Bone marrow (tissue), 2 donors: ENCODE measurements around the gene ATP5PB.
A peak's percentile ranks its signal among the peaks of the same experiment; 100 is the strongest.

Source experiments
- DNase-seq, 2 donors: peaks; one replicate each; lab custom pipeline; 2025; lab: John Stamatoyannopoulos, UW

Gene ATP5PB

DNA sequence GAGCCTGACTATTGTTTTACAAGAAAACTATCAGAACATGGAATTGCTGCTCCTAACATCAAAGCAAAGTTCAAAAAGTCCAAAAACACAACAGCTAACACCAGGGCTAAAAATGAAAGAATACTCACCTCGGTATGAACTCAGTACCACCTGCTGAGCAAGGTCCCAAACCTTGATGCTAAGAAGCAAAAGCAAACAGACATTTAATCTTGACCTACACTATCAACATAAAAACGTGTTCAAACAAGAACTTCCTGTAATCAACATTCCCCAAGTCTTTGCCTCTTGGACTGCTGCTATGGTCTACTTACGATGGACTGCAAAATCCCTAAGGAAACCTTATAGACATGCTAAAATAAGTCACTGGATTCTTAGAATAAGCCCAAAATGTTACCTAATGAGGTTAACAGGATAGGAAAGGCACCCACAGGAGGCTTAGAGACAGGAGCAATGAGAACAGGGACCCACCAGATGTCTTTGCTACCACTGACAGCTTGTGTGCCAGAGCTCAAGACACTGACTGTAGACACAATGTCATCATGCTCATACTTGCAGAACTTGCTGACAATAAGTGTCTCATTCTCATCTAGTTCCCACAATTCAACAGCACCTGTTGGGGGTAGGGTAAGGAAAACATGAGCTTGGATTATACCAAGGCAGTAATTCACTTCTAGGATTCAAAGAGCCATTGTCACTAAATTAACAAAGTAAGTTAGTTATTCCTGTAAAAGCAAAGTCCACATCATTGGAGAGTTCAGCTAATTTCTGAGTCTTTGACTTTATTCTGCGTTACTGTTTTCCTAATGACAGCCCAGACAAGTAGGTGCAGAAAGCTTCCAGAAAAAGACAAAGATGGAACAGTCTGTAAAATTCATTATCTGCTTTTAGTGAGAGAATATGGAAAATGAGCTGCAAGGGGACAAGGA lies 2.0 kb upstream of the ATP5PB start:
- DNase-seq: no peak

DNA sequence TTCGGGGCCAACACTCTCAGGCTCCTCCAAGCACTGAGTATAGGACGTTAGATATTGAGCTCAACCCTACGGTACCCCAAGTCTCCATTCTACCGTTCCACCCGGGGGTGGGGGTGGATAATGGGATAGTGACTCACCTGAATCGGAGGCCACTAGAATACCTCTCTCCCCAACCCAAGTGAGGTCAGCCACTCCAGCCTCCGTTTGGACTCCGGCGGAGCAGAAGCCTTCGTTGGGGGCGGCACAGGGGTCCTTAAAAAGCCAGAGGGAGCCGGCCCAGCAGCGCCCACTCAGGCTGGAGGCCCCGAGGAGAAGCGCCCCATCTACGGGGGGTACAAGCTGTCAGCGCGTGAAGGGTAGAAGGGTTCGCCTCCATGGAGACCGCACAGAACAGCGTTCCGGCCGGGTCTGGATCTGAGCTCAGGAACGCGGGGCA lies 764 bp upstream of the ATP5PB start:
- DNase-seq: peak in 1 of 2 donors; percentile 22

DNA sequence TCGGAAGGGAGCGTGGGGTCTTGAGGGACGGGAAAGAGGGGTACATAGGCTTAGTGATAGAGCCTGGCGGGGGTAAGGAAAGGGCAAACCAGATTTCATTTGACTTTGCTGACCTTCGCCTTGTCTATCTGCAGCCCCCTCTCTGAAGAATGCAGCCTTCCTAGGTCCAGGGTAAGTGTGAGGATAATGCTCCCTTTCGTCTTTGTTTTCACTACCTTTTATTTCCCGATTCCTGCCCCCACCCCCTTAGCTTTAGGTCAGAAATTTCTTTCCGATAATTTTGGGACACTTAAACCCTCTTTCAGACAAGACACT lies 396 bp downstream of the ATP5PB start:
- DNase-seq: no peak

DNA sequence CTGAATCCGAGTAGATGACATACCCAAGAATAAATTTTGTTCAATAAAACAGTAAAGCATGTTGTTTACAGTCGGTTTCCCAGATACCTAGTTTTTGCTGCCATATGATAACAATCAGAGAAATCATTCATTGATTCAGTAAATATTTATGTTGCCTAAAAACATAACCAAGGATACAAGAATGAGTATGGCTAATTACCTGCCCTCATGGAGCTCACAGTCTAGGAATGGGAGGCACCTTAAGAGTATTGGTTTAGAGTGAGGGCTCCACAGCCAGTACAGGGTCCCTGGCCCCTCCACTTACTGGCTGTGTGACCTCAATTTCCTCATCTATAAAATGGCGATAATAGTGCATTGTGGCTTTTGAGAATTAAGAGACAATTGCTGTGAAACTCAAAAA lies 921 bp downstream of the ATP5PB start:
- no peak for DNase-seq

DNA sequence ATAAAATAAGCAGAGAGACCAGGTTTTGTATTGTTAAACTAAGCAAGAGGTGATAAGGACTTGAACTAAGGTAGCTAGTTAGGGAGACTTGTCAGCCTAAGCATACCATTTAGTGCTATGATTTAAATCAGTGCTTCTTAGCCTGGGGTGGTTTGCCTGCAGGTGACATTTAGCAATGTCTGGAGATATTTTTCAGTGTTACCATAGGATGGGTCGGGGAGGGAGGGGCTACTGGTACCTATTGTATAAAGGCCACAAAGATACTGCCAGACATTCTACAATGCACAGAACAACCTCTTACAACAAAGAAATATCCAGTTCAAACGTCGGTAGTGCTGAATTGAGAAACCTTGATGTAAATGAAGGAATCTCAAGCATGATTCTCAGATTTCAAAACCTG lies 3.3 kb downstream of the ATP5PB start:
- no peak for DNase-seq

DNA sequence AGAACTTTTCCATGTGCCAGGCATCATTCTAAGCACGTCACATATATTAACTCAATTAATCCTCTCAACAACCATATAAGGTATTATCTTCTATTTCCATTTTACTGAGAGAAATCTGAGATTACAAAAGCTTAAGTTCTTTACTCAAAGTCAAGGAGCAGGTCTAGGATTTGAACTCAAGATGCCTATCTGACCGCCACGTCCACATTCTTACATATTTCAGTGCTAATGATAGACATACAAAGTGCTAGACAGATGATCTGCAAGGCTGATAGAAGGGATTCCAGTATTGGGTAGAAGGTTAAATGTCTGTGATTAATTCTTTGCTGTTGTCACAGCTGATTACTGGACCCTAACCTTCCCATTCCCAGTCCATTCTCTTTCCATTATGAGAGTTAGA lies 4.4 kb downstream of the ATP5PB start:
- no peak for DNase-seq

DNA sequence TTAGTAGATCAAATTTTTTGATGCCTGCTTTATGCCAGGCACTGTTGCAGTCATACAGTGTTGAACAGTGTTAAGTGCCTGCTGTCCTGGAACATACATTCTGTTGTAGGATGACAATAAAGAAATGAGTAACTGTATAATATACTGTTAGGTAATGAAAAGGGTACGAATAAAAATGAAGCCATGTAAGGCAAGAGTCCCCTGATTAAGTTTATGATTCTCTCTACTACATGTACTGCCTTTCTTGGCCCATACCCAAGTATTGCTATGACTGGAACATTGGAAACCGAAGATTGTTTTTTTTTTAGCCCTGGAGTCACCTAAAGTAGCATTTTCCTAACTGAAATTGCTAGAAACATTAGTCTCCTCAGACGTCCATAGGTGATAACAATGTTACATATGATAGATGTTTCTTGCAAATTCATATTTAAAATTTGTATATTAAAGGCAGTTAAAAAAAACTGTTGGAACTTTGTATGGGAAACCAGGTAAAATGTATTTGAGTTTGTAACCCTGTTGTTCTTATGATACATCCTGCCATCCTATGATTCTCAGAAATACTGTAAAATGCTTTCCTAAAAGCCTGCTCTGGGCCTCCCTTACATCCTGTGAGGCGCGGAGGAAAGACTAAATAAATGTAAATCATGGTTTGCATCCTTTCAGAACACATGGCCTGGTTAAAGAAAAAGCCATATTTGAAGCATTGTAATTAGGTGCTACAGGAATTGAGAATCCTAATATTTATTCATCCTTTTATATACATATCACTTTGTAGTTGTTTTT lies 5.8 kb downstream of the ATP5PB start:
- DNase-seq: no peak

DNA sequence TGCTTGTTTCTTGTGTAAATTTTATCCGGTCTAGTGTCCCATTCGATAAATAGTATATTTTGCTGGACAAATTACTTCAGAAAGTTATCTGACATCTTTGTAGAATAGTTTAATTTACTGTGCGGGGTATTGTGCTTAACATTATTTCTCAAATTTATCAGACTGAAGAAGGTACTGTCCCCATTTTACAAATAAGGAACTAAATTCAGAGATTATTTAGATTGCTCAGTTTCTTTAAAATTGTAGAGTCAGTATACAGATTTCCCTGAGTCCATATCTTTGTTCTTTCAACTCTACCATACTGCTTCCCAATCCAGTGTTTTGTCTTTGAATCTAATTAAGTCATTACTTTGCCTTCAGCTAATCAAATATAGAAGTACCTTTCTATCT lies 6.4 kb downstream of the ATP5PB start:
- DNase-seq: no peak

DNA sequence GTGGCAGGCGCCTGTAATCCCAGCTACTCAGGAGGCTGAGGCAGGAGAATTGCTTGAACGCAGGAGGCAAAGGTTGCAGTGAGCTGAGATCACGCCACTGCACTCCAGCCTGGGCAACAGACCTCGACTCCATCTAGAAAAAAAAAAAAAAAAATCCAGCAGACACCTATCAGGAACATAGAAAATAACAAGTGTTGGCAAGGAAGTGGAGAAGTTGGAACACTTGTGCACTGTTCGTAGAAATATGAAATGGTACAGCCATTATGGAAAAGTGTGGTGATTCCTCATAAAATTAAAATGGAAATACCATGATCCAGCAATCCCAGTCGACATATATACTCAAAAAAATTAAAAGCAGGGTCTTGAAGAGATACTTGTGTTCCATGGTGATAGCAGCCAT lies 12.5 kb downstream of the ATP5PB start:
- DNase-seq: no peak

DNA sequence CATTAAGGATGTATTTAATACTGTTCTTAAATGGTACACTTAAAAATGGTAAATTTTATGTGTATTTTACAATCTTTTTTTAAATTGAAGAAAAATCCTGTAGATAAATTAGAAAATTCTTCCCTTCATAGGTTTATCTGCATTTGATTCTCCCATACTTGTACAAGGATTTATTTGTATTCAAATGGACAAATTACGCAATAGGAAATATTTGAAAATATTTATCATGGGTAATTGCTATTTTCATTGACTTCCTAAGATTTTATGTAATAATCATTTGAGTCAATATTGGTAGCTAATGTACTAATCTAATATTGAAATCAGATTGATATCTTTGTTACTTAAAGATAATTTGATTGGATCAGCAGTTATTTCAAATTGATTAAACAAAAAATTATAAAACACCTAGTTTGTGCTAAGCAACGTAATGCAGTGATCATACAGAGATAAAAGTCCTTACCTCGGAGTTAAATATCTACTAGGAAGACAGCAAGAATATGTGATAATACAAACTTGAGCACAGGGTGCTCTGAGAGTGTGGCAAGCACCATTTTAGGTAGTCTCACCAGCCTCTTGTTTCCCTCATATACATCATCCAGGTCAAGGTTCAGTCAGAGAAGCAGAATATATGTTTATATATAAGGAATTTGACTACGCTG lies 13.2 kb downstream of the ATP5PB start:
- no peak for DNase-seq

DNA sequence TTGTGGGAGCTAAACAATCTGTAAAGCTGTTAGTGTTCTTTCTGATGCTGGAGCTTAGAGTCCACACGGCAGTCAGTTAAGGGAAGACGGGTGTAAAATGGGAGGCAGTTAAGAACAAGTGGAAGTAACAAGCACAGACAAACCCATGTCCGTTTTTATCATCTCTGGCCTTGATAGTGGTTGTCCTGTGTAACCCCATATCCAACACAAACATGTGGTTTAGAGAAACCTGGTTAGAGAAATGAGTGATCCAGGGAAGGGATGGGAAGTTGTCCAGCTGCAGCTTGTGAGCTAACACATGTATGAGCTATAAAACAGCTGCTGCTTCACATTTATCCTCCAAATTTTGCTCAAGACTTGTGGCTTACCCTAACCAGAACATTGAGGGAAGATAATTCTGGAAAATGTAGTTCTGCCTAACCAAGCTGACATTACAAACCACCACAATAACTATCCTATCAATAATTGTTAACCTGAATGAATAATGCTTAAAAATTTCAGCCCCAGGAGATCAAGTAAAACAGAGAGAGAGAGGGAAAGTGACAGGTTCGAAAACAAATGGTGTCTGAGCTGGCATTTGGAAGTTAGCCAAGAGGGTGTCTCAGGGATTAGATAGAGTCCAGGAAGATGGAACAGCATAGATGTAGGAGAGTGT lies 13.9 kb downstream of the ATP5PB start:
- no peak for DNase-seq

DNA sequence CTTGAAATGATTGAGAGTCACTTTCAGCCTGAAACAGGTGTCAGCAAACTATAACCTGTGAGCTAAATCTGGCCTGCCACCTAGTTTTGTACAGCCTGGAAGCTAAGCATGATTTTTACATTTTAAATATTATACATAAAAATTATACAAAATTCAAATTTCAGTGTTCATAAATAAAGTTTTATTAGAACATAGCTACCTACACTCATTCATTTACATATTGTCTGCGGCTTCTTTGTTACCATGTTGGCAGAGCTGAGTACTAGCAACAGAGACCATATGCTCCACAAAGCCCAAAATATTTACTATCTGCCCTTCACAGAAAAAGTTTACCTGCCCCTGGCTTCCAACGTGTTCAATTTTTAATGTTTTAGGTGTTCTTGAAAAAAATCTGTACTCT lies 16.5 kb downstream of the ATP5PB start:
- DNase-seq: no peak

DNA sequence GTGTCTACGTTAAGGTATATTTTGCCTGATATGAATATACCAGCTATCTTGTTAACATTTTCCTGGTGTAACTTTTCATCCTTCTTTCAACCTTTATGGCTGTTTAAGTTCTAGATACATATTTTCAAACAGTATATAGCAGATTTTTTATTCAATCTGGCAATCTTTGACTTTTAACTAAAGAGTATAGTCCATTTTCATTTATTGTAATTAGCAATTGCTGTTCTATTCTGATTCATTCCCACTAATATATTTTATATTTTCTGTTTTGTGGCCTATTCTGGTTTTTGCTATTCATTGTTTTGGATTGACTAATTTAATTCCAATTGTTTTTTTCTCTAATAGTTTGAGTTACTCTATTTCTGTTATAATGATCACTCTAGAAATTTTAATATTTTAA lies 17.2 kb downstream of the ATP5PB start:
- no peak for DNase-seq

DNA sequence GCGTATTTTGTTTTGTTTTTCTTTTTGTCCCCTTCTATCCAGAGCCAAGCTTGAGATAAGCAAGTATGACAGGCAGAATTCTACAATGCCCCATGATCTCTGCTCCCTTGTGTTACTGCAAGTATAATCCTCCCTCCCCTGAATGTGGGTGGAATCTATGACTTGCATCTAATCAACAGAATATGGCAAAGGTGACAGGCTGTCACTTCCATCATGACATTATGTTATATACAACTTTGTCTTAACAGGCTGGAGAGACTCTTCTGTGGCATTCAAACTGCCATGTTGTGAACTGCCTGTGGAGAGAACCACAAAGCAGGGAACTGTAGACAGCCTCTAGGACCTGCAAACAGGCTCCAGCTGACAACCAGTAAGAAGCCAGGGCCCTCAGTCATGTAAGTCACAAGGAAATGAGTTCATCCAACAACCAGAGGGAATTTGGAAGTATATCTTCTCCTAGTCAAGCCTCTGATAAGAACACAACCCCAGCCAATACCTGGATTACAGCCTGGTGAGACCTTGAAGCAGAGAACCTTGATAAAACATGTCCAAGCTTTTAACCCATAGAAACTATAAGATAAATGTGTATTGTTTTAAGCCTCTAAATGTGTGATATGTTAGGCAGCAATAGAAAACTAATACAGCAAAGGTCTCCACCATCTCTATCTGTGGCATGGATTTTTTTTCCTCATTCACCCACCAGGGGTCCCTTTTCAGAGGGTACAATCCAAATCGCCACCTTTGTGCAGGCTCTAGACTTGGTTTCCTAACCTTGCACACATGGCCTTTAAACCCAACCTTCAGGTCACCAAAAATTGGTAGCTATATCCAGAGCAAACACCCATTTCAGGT lies 18.8 kb downstream of the ATP5PB start:
- no peak for DNase-seq

DNA sequence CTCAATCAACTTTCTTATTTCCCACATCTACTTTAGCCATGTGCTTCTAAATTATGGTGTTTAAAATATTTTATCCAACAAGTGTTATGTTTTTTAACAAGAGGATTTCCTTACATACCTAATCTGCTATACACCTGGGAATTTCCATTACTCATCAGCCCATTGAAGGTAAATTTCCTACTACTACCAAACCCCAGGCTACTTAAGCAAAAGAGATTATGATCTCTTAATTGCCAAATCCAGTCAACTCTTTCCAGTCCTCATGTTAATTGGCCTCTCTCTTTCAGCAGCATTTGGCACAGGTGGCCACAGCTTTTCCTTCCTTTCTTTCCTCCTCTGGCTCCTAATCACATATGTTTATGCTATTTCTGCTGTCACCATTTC lies 19.4 kb downstream of the ATP5PB start:
- no peak for DNase-seq

DNA sequence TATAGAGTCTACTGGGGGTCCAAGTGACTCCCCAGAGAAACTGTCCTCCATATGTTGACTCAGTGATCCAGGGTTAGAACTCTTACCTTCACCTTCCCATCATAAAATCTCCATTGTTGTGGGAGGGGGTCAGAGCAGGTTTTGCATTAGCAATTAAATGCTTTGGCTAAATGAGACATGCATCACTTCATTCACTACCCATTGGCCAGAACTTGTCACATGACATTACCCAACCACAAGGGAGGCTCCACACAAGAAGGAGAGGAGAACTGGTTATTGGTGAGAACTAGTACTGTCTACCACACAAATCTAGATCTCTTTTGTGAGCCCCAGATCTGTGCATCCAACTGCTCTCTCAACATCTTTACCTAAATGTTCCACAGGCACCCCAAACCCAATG lies 20.3 kb downstream of the ATP5PB start:
- DNase-seq: no peak

DNA sequence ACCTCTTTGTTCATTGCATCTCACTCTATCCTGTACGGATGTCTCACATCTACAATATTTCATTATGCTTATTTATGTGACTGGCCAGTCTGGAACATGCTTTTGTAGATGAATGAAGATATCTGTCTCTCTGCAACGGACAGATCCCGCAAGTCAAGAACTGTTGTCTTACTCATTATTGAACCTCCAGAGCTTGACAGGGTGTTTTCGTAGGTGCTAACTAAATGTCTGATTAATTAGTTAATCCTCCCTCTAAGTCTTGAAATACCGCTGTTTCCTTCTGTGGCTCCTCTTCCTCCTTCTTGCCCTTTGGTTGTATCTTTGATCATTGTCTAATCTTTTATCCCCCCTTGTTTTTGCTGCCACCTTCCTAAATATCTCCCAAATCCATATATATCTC lies 21.3 kb downstream of the ATP5PB start:
- DNase-seq: no peak

DNA sequence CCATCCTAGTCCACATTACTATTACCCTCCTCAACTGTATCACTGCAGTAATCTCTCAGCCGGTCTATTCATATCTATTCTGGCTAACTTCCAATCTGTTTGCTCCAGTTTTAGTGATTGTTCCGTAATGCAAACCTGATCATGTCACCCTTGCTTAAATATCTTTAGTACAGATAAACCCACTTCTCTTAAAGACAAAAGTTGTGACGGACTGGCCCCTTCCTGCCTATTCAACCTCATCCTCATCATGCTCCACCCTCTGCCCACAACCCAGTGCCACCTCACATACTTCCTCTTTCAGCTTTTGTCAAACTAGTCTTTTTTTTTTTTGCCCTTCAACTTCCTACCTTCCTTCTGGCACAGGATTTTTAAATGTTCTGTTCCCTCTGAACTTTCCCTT lies 21.7 kb downstream of the ATP5PB start:
- DNase-seq: peak in 1 of 2 donors; percentile 98

DNA sequence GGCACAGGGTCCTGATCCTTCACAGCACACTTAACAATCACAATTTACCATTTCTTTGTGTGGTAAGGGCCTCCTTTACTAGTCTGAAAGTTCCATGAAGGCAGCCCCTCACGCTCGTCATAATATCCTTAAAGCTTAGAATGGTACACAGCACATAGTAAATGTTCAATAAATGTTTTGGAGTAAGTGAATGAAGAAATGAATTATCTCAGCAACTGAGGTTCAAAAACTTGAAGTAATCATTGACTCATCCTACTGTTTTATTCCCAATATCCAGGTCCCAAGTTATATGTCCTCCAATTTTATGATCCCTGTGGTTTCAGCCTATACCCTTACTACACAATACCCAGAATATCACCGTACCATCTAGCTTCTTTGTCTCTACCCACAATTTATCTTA lies 22.3 kb downstream of the ATP5PB start:
- no peak for DNase-seq

DNA sequence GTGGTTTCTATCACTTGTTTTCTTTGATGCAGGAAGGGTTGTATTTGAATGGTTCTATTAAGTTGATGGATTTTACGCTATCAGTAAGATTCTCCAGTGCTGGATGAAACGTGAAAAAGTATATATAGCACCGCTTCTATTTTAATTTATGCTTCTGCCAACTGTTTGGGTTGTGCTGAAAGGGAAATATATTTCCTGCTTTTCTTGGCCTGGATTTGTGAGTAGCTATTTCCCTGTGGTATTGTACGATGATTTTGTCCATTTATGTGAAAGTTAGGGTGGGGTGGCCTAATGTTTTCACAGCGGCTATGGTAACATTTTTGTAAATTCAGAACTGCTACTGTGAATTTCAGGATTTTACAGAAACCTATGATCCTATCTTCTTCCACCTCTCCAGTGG lies 24.8 kb downstream of the ATP5PB start:
- no peak for DNase-seq

DNA sequence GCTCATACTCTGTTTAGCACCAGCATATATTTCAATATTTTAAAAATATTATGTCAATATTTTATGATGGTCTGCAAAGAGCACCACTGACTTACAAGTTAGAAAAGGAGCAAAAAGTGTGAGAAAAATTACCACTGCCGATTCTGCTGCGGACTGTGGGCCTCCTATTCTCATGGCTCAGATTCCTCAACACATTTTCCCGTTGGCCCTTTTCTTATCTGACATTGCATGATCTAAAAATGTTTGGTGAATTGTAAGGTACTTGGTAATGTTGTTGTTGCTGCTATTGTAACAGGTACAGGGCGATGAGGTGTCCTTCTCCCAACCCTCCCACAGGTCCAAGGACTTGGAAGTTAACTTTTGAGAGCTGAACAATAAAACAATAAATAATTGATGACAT lies 25.3 kb downstream of the ATP5PB start:
- no peak for DNase-seq

DNA sequence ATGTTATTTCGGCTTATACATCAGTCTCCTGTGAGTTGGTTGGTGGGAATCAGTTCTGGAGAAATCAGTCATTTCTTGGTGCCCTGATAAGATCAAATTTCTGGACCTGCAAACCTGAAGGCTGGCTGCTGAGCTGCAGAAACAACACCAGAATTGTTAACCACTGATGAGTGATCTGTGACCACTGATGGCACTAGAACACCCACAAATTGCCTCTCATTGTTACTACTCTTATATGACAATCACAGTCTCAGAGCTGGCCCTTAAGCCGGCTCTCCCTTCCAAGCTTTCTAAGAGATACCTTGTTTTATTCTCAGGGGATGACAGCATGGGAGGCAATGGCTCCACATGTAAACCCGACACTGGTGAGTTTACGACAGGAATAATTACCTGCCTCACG lies 26.4 kb downstream of the ATP5PB start:
- DNase-seq: no peak
